HG03095 (cell line): ENCODE measurements around the gene ADRB2.
"Not testable (repeated sequence)": the region's sequence is repeated elsewhere in the genome, so short reads cannot be mapped to it uniquely, and the experiment has no call there.

Source experiments
- ATAC-seq: cut with Tn5 transposase; IDR thresholded peaks from one replicate; pipeline ENCODE4 v1.9.1; 2021; ENCODE audit warnings: moderate library complexity; ENCODE audit not compliant: unreplicated experiment

The ADRB2 gene

DNA sequence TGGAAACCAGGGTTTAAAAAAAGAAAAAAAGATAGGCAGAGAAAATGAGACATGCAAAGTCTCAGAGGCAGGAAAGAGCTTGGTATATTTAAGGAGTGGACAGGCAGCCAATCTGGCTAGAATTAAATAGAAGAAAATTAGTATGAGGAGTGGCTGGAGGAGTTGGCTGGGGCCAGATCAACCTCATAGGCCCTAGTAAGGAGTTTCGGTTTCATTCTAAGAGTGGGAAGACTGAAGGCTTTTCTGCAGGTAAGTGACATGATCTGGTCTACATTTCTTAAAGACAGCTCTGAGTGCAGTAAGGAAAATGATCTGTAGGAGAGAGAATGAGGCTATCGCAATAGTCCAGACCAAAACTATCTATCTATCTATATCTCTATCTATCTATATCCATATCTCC, 27.5 kb downstream of the ADRB2 start:
- peak; percentile 75 for ATAC-seq

DNA sequence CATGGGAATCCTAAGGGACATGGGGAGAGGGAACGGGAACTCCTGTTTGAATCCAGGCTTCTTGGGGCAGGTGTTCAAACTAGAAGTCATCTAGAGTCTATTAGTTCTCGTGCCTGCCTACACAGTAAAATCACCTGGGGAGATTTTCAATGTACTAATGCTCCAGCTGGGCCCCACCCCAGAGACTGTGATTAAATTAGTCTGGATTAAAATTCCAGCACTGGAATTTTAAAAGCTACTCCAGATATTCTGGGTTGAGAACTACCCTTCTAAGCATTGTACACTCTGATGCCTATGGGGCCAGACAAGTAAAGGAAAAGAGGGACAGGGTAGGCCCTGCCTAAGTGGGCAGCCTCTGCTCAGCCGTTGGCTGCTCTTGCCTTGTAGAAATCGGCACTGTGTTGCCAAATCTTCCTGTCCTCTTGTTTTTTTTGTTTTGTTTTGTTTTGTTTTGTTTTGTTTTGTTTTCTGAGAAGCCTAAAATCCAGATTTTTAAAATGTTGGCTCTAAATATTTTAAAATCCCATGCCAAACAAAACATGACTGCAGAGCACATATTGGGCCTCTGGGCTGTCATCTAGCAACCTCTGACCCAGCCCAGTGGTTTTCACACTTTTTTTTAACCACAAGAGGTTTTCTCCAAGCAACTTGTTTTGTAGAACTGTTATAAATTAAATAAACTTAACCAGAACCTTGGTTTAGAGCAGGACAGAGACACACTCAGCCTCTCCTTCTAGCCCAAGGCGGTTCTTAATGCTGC, 29.0 kb downstream of the ADRB2 start:
- no peak for ATAC-seq

DNA sequence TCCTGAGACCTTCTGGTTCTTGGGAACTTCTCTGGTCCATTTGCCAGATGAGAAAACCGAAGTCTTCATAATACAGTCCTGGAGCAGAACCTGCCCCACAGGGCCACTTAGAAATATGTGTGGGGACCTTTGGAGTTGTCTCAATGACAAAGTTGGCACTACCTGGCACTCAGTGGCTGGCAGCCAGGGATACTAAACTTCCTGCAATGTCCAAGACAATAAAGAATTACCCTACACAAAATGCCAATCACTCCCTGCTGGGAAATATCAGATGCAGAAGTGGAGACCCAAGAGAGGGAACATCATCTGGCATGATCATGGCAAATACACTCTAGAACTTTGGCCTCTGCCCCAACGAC, 29.6 kb downstream of the ADRB2 start:
- ATAC-seq, result no peak

DNA sequence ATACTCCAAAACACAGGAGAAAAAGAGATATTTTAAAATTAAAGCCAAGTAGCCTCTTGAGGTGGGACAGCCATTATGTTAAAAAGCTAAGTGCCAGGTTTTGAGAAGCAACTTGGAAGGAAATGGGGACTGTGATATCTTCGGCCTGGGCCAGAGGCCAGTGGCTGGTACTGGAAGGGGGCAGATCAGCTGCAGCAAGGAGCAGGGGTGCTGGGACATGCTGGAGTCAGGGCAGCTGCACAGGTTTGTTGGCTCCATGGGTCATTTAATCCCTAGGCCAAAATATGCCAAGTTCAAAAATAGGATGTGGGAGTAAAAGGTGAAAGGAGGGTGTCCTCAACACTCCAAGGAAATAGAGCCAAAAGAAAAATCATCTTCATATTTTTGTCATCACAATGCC, 30.0 kb downstream of the ADRB2 start:
- no peak for ATAC-seq

DNA sequence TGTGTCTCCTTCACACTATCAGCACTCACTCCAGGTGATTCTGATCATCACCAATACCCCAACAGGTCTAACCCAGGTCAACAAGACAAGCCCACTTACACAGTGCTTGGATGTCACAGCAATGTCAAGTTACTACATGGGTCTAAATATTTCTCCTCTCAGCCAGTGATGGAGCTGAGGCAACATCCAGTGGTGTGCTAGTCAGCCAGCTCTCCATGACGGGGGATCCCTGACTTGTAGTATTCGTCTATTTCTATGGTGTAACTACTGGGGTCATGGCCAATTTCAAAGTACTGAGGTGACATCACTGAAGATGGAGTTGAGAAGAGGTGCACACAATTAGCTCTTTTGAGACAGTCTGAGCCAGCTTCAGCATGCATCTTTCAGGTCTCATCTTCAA, 31.1 kb downstream of the ADRB2 start:
- no peak for ATAC-seq

DNA sequence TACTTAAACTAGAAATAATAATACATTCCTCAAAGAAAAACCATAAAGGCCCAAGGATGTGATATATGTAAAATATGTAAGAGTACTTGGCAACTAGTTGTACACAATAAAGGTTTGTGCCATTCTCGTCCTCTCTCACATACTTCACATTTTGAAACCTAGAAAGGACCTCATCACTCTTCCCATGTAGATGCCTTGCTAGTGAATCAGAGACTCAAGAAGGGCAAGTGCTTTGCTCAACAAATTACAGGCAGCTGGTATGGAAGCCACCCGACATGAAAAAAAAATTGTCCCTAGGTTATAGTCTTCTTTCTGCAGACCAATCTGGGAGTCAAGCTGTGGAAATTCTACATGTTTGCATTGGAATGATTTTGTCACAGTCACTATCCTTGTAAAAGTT, 31.7 kb downstream of the ADRB2 start:
- no peak for ATAC-seq

DNA sequence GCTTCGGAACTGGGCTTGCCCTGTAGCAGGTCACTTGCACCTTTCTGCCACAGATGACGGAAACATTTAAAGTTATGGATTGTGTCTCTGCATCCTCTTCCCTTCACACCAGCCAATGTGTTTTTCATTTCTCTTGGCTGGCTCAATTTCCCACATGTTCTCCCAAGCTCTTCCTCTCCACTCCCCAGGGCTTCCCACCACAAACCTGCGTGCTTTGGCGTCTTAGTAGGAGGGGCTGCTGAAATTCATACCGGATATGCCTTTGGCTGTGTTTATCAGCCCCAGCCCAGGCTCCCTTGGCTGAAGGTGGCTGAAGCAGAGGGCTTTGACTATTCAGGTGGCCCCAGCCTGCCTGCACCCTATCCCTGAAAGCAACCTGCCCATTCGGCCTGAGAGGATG, 32.1 kb downstream of the ADRB2 start:
- ATAC-seq, result no peak

DNA sequence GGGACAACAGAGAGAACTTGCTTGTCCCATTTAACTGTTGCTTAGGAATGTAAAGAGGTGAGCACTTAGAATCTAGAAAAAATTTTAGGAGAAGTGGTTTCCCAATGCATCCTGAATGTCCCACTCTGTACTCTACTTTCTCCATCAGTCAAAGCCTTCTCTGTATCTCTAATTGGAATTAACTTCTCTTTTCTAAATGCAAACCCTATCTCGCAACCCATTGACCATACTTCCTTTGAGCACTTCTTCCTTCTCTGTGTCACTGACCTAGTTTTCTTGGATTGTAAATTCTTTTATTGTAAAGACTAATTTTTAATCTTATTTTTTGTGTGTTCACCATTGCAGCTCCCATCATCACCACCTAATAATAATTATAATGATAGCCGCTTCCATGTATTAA, 33.3 kb downstream of the ADRB2 start:
- no peak for ATAC-seq

DNA sequence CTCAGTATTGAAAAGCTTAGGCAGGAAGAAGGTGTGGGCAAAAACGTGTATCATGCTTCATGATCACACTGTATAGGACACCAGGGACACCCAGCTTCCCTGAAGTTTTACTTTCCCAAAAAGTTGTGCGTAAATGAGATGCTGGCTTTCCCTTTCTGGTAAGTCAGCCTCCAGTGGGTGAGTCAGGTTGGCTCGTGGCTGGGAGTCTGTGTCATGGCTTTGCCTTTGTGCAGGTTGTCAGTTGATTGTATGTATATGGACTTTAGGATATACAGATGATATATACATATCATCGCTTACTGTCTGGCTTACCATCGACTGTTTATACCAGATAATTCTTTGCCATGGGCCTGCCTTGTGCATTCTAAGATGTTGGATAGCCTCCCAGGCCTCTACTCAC, 34.2 kb downstream of the ADRB2 start:
- no peak for ATAC-seq

DNA sequence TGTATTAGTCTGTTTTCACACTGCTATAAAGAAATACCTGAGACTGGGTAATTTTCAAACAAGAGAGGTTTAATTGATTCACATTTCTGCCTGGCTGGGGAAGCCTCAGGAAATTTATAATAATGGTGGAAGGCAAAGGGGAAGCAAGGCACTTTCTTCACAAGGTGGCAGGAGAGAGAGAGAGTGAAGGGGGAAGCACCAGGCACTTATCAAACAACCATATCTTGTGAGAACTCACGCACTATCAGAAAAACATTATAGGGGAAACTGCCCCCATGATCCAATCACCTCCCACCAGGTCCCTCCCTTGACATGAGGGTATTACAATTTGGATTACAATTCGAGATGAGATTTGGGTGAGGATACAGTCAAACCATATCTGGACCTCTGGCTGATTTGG, 34.7 kb downstream of the ADRB2 start:
- no peak for ATAC-seq

DNA sequence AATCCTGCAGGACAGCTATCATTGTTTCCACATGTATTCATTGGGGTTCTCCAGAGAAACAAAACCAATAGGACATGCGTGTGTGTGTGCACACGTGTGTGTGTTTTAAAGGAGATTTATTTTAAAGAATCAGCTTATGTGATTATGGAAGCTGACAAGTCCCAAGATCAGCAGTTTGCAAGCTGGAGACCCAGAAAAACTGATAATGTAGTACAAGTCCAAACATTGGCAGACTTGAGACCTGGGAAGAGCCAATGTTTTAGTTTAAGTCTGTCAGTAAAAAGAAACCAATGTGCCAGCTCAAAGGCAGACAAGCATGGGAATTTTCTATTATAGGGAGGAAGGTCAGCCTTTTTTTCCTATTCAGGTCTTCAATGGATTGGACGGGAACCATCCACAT, 35.3 kb downstream of the ADRB2 start:
- ATAC-seq, result no peak

DNA sequence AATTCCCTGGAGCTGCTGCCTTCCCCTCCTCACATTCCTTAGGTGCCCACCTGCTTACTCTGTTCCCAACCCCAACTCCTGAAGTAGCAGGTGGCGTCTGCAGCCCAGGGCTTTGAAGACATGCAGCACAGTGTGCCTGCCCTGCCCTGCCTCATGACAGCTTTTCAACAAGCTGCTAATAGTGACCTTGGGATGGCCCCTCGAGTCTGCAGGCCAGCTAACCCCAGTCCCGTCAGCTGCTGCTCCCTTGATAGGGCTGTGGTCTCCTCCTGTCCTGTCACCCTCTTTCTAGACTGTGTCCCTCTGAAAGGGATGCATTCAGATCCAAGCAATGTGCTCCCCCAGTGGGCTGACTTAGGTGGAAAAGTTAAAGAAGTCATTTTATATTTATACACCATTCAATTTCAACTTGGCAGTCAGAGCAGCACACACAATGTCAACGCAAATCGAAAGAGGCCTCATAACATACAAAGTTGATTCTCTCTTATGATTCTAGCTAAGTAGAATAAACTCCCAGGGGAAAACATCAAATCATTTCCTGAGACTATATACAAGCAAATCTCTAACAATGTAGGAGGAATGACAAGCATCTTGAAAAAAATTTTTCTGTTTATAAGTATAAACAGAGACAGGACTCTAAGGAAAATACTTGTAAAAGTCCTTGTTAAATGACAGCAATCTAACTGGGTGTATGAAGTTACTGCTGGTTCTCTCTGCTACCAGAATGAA, 37.9 kb downstream of the ADRB2 start:
- ATAC-seq, result no peak

DNA sequence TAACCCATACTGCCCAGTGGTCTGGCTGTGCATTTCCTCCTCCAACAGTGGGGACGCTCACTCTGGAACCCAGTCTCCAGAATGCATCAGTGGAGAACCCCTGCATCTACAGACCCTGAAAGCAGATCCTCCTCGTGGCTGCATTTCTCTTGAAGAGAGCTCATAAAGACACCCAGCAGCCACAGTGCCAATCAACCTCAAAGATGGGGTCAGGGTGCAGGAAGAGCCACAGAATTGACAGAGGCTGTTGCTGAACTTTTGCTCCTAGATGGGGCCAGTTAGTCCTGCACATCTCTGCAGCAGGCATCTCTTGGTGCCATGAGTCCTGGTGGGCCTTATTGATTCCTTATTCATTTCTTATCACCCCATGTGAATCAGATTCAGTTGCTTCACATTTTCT, 39.6 kb downstream of the ADRB2 start:
- no peak for ATAC-seq

DNA sequence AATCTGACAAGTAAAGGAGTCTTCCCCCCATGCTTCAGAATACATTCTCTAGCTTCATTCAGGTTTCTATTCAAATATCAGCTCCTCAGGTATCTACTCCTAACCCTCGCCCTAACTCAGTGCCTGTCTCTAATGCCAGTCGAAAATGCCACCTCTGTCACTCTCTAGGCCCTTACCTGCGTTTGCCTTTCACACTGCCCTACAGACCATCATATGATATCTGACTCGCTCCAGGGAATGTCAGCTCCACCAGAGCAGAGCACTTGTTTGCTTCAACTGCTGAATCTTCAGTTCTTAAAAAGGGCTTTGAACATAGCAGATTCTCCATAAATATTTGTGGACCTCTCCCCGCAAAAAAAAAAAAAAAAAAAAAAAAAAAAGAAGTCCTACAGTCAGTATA, 46.7 kb downstream of the ADRB2 start:
- no peak for ATAC-seq

DNA sequence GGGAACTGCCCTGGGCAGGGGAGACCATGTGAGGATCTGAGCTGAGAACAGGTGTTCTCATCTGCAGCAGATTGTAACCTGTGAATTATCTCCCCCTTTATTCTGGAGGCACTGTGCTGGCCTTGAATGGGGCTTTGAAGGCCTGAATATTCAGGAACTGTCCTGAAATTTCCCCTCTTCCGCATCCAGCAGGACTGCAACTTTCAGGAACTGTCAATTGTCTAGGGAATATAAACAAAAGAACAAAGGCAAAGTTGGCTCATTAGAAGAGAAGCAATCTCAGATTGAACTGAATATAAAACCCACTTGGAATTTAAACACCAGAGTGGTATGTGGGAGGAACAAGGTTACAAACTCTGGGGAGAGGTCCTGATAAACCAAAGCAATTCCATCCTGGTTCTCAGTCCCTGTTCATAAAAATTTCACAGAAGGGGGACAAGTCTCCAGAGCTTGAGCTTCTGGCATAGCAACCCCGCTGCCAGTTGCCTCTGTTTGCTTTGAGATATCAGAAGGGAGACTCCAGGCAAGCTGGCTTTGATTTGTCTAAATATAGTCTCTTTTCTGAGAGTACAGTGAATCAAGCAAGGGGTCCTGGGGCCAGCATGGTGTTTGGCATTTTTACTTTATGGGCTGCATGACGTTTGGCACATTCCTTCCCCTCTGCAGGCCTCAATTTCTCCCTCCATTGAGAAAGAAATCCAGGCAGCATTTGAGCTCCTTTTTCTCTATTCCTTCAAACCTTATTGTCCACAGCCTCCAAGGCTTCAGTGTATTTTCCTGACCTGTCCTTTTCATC, 47.5 kb downstream of the ADRB2 start:
- no peak for ATAC-seq

DNA sequence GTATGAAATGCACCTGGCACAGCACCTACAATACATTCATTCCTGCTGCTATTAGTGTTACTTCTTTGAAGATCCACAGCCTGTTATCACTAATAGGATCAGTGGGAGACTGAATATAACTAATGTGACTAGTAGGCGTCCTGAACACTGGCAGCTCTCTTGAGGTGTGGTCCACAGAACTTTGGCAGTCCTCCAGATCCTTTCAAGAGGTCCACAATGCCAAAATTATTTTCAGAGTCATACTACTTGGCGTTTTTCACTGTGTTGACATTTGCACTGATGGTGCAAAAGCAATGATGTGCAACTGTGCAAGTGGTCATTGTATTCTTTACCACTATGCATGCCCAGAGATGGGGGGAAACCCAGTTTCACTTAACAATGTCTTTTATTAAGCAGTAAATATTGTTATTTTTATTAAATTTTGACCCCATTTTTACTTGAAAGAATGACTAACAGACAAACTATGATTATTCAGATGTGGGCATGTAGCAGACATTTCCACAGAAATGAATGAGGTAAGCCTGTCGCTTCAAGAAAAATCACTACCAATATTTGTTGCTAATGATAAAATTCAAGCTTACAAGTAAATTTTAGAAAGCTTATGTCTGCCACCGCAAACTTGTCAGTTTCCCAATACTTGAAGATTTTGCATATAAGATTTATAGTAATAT, 48.9 kb downstream of the ADRB2 start:
- ATAC-seq, result no peak

DNA sequence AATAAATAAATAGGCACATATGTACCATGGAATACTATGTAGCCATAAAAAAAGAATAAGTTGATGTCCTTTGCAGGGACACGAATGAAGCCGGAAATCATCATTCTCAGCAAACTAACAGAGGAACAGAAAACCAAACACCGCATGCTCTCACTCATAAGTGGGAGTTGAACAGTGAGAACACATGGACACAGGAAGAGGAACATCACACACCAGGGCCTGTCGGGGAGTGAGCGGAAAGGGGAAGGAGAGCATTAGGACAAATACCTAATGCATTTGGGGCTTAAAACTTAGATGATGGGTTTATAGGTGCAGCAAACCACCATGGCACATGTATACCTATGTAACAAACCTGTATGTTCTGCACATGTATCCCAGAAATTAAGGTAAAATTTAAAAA, 51.0 kb downstream of the ADRB2 start:
- not testable (repeated sequence) for ATAC-seq
